Measurements from ENCODE around the gene CMSS1.

The CMSS1 gene

DNA sequence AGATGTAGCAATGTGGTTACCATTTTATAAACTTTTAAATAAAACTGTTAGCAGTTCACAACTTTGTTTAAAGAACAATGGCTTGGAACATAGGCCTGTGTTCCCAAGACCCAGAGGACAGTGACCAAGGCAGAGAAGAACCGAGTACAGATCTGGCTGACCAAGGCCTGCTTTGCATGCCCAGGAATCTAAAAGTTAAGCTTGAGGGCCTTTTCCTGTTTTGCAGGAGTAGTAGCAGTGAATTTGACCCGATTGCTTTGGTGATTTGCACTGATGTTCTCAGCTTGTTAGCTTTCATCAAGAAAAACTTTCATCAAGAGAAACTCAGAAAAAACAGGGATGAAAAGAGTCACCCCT is 286.8 kb downstream of the CMSS1 start:
- DNase-seq (ENCODE audit: low spot score) (no peak), FAIRE-seq (no peak)

DNA sequence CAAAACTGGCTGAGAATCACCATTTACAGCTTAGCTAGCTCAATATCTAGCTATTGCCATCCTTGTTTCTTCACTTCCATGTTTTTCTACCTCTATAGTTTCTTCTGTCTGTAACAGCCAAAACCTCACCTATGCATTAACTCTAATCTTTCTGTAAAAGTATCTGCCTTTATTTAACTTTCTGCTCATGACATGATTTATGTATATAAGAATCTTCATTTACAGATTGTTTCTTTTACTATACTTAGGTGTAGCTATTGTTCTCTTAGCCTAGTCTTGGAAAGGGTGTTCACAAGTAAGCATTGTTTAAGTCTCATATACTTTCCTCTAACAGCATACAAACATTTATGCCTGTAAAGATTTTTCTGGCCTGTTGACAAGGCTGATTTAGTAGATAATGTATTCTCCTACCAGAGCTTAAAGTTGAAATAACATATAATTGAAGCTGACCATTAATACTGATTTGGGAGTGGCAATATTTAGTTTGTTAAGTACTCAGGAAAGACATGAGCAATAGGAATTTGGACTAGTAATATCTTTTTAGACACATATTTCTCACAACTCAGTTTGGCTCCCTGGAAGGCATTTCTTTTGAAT is 287.3 kb downstream of the CMSS1 start:
- FAIRE-seq (no peak), DNase-seq (ENCODE audit: low spot score) (no peak)

DNA sequence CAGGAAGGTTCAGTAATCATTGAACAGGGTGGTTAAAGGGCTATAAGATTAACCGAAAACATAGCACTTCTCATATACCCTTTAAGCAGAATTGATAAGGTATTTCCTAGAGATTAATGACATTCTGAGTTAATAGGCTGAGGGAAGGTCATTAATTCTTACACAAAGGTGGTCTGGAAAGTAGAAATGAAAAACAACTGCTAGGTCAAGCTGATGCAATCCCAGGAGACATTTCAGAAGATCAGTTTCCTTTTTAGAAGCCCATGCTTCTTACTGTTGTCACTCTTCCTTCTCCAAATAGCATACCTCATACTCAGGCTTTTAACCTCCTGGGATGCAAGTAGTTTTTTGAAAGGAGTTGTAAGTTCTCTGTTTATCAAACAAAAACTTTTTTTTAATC is 287.8 kb downstream of the CMSS1 start:
- DNase-seq (ENCODE audit: low spot score) = no peak

DNA sequence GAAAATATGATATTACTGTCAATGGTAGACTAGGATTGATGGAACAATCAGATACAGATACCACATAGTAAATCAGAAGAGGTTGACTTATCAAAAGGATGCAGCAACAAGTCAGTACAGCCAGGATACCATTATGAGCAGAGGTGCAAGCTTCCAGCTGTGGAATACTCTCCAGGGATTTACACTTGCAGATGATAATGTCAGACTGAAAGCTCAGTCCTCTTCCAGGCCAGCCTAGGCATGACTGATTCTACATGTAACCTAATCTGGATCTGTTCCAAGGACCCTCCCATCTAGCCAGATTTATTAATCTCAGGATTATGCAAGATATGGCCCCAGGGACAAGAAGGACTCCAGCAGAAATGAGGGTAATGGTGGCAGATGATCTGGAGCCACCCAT is 288.4 kb downstream of the CMSS1 start:
- FAIRE-seq = no peak

More for the DNA sequence above, 287.8 kb downstream of the CMSS1 start:
- no peak for FAIRE-seq

DNA sequence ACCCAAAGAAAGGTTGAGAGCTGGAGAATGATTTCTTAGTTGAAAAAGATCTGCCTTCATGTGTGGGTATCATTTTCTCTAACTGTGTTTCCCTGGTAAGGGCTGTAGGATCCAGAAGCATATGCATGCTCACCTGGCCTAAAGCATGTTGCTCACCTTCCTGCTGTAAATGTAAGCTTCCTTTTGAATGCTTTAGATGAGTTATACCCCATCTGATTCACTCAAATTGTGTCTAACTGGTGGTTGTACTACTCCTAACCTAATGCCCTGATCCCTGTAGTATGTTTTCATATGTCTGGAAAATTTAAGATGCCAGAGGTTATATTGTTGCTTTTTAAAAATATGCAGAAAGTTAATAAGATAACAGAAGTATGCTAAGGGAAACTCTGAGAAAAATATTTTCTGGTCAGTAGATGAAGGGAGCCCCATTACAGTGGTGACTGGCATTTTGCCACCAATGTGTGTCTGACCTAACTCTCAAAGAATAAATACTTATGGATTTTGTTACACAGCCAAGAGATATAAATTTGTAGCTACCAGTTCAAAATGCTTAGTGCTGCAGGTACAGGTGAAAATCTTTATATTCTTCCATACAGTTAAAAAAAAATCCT is 289.0 kb downstream of the CMSS1 start:
- FAIRE-seq (no peak), DNase-seq (ENCODE audit: low spot score) (no peak)

More for the DNA sequence above, 288.4 kb downstream of the CMSS1 start:
- no peak for DNase-seq (ENCODE audit: low spot score)

DNA sequence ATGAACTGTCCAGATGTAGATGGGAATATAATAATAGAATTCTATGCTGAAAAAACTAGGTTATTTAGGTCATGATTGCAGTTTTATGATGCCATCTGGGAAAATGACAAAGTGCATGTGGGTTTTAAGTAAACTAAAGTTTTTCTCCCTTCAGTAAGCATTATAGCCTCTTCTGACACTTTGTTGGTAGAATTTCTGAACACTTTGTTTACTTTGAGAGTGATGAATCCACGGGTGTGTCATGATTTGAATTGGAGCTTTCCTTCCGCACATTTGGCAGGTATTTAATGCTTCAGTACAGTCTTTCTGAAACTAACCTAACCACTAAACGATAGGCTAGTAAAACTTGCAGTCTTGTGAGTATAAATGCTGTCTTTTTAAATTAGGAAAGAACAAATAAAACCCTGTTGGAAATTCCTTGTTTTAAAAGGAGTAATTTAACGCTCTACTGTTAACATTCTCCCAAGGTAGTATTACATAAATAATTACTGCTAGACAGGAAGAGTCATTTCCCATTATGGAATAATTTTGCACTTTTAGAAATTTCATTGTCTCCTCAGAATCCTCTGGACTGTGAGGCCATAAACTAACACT is 289.7 kb downstream of the CMSS1 start:
- no peak for DNase-seq (ENCODE audit: low spot score)
- no peak for FAIRE-seq

DNA sequence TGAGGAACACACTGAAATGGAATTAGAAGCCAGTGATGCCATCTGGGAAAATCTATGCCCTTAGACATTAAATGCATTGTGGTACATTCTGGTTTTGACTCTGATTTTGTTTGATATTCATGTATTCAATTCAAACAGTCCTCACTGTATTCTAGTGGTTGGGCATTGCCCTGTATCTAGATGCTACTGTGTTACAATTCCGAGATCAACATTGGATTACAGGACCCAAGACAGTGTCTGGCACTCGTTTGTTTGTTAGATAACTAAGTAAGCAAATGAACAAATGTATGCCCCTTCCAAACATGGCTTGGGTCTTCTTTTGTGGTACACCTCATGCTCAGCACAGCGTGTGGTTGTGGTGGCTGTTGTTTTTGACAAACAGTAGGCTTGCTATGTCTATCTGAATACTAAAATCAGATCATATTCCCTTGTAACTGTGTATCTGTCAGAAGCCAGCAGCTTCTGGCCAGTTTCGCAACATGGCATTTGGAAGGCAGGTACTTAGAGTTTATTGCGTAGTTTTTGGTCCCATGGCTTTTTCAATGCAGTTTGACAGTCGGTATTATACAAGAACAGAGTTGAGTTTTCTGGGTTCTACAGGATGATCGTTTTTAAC is 290.9 kb downstream of the CMSS1 start:
- no peak for DNase-seq (ENCODE audit: low spot score)
- peak; percentile 17 for FAIRE-seq

DNA sequence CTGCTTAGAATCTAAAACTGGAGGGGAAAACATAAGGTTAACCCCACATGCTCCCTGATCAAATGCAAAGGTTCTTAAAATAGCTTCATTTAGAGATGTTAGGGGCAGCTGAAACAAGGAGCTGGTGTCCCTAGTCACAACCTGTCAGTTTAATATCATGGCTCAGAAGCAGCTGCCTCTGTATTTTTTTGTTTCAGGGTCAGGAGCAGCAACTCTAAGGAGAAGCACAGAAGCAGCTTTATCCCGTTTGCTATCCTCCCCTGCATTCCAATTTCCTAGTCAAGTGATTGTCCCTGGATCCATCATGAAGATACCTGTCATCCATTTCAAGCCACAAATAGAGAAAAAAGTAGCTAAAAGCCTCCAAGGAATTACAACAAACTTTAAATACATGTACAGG is 292.5 kb downstream of the CMSS1 start:
- no peak for DNase-seq (ENCODE audit: low spot score)
- no peak for FAIRE-seq

DNA sequence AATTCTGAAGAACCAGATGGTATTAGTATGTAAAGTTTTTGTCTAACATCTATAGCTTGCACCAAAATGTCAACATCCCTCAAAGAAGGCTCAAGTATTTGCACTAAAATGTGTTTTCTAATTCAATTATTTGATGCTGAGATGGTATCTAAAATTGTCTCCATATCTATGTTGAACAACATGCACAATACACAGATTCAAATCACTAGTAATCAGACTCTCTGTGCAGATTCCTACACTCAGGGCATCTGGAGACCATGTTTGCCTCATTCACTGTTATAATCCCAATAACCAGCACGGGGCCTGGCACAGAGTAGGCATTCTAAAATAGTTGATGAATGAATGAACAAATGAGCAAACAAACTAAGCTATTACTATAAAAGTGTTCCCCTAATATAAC is 294.1 kb downstream of the CMSS1 start:
- DNase-seq (ENCODE audit: low spot score) = no peak
- no peak for FAIRE-seq

DNA sequence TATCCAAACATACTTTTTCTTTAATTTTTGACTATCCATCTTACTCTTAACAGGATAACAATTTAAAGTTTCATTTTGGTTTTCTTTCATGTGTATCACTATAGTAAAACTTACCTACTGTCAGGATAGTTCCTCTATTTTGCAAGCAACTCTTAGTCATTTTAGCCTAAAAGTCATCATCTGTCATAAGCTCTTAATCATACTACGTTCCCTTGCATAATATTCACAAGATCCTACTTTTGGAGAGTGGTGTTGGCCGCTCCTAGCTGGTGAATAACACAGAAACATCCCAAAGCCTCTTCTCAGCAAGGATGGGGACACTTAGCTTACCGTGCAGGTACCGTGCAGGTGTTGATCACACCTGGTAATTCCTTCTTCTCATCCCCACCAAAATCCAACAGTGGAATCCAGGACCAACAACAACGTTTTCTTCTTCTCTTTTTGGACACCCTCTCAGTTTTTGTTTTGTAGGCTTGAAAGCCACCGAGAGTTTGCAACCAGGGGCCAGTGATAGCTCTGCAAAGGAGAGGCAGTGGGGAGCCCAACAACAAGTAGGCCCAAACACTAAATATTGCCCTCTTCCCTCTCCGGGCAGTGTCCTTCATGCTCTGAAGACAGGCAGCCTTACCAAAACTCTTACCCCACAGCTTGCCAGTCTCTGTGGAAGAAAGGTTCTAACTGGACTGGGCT is 296.2 kb downstream of the CMSS1 start:
- FAIRE-seq = peak; percentile 68
- no peak for DNase-seq (ENCODE audit: low spot score)

DNA sequence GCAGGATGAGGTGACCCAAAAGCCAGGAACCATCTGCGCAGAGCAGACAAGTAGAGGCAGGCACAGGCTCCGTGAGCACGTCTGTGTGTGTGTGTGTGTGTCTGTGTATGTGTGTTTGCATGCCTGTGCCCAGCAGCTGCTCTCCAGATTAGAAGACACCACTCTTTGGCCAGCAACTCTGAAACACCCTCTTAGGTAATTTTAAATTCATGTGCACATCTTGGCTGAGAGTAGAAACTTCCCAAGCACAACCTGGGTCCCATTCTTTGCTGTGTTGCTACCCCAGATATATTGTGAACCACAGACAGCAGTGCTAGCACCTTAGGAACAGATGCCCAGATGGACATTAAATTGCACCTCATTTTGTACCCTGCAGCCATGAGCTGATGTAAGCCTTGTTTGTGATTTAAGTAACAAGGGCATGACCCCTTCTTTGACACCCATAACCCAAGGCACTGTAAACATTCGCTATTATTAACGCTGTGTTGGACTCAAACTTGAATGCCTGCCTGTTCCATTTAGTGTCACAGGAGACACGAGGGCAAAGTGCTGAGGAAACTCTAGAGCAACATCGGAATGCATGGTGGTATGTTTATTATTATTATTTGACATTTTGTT is 296.9 kb downstream of the CMSS1 start, which contains the start of gene FILIP1L:
TSS of gene FILIP1L (minus strand) at position 89 of the 618 bp plus-strand sequence.
- no peak for DNase-seq (ENCODE audit: low spot score)
- FAIRE-seq = peak; percentile 50

DNA sequence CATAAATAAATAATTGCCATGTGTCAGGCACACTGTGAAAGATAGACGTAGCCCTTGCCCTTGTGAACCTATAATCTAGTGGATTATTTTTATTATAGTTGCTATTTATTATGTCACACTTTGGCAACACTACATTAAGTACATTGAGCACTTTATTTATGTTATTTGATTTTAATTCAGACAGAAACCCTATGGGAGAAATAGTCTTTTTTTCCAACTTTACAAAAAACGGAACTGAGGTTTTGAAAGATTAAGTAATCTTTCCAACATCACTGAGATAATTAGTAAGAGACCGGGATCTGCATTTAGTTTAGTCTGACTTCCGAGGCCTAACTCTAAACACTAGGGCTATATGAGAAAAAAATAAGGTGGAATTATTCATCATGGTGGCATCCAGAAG is 299.4 kb downstream of the CMSS1 start:
- FAIRE-seq = no peak

DNA sequence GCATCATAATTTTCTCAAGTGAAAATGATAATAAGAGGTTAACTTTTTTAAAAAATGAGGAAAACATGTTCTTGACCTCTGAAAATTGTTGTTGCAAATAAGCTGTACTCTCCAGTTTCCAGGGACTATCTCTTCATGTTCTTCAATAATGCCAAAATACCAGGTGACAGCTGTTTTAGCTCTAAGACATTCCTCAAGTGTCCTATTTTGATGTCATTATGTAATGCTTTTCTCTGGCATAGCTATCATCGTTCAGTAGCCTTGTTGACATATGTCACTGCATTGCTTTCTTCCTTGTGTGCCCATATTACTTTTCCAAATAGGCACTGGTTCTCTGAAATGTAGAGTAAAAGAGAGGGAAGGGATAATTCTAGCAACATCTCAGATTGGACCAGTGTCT is 302.4 kb downstream of the CMSS1 start:
- FAIRE-seq (no peak), DNase-seq (ENCODE audit: low spot score) (no peak)

More for the DNA sequence above, 299.4 kb downstream of the CMSS1 start:
- DNase-seq (ENCODE audit: low spot score) = no peak

DNA sequence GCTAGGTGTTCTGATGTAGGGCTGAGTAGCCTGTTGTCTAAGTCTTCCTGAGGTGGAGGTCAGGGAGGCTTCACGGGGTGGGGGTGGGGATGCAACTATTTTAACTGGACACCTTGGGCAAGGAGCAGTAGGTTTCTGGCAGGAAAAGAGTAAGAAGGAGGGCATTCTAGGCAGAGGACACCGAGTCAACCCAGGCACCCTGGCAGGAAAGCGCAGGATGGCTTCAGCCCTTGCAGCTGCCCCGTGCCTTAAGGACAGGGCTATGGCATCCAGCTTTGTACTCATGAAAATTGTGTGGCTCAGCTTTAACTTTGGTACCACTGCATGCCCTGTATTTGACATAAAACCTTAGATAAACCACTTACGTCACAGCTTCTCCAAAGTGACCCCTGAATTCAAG is 303.0 kb downstream of the CMSS1 start:
- FAIRE-seq = no peak

DNA sequence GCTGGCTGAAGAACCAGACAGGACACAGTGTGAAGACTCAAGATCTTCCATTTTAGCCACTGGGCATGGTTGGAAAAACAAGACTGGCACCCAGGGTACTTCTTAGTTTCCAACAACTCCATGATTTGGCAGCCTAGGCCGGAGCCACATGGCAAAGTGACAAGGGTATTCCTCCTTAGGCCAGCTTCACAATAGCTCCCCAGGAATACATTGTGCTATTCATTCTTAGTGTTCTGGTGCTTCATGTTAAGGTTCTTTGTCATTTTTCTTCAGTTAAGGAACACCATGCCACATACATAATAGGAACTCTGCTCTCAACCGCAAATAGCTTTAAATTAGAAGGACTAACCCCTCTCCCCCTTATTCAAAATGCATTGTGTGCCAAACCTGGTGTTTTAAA is 304.7 kb downstream of the CMSS1 start:
- no peak for DNase-seq (ENCODE audit: low spot score)
- no peak for FAIRE-seq

More for the DNA sequence above, 303.0 kb downstream of the CMSS1 start:
- no peak for DNase-seq (ENCODE audit: low spot score)

DNA sequence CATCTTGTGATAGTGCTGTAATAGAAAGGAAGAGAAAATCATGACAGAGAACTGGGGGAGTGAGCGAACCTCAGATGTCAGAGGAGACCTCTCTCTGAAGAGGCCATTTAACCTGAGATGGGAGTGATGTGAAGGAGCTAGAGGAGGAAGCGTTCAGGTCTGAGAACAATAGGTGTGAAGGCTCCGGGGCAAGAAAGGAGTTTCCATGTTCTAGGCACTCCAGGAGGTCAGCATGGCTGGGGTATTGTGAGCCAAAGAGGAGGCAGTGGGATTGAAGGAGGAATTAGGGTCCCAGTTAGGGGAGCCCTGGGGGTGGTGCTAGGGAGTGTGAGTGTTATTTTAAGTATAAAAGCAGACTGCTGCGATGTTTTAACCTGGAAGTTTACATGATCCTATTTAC is 305.4 kb downstream of the CMSS1 start:
- FAIRE-seq (no peak), DNase-seq (ENCODE audit: low spot score) (no peak)

DNA sequence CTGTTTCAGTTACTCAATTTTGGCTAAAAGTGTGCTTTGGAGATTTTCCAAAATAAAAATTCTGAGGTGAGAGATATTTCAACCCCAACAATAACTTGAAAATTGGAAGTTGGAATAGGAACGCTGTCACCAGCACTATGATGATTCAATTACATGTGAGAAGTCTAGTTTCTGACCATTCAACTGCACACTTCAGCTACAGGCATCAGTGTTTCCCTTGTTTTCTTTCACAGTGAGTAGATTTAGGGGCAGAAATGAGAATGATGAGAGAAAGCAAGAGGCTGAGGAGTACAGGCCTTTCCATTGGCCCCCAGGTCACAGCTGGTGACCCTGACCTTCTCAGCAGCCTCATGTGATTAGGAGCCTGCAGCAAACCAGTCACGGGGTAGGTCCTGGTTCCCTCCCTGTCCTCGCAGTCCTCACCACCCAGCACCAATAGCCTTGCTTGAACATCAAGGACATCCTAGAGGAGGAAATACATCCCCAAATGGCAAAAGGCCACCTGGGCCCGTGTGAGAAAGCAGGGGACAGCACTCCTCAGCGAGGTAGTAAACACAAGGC is 306.6 kb downstream of the CMSS1 start:
- DNase-seq (ENCODE audit: low spot score) (no peak), FAIRE-seq (no peak)

DNA sequence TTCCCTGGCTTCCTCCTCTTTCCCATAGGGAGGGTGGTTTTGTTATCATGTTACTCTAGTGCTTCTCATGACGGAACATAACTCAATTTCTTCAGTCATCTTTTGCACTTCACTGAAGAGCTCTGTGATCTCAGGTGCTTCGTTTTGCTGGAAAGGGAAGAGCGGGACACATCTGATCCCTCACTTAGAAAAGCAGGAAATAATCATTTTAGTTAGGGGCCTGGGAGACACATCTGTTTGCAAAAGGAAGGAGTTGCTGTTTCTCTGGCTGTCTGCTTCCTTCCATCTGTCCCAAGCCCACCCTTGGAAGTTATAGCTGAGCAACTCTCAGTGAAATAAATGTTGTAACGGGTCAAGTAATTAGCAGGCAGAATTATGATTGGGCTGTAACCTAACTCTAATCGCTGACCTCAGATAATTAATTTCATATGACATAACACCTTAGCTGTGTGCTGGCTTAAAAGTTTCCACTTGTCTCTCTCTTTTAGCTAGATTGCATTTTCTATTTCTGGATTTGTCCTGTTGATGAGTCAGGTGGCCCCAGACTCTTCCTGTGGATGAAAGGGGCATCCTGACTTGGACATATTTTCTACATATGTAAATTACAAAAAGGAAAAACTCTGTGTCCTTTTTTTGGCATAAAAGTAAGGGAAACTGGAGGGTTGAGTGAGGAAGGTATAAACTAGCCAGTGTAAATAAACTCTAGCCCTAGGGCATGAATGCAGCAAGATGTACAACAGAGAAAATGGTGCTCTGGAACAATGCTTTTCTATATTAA is 307.7 kb downstream of the CMSS1 start:
- no peak for FAIRE-seq
- DNase-seq (ENCODE audit: low spot score) = no peak

DNA sequence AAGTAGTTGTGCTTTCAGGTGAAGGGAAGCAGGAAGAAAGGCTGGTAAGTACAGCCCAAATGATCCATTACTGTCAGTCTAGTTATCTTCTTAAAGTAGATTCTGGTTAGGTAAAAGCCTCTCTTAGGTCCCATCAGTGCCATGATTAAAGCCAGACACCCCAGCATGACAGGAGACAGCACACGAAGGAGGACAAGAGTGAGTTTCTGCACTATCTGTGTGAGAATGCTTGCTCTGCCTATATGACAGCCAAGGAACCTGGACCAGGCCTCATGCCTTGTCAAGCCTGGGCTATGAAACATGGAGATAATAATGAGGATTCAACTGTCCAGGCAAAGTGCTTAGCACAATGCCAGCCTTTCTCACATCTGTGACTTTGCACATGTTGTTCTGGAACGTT is 310.1 kb downstream of the CMSS1 start:
- DNase-seq (ENCODE audit: low spot score) (no peak), FAIRE-seq (no peak)

DNA sequence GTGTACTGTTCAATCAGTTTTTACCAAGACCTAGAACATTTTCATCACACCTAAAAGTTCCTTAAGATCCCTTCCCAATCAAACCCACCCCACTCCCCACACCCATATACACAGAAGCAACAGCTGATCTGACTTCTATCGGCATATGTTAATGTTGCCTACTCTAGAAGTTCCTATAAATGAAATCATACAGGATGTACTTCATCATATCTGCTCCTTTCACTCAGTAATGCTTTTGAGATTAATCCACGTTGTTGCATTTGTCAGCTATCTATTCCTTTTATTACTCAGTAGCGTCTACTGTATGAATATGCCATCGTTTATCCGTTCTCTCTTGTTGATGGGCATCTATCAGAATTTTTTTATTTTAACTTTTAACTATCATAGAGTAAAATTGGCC is 310.9 kb downstream of the CMSS1 start:
- DNase-seq (ENCODE audit: low spot score) (no peak), FAIRE-seq (no peak)

DNA sequence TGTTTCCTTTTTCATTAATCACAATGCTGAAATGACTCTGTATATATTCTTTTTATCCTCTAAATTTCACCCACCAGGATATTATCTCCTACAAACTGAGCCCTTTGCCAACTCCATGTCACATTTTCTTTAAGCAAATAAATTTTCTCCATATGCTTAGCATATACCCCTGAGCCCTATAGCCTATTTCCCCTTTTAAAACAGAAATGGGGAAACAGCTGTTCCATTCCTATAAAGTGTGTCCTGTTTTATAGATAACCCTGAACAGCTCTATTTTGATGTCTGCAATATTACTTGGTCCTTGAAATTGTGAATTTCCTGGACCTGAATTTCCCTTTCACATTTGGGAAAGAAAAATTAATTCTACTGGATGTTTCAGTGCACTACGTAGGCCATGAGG is 312.3 kb downstream of the CMSS1 start:
- FAIRE-seq (no peak), DNase-seq (ENCODE audit: low spot score) (no peak)

Measured in urothelium cell line (cell line).